K562 (cell line): ENCODE results near the gene CELF4.

Source experiments
- CBFA2T3 ChIP-seq: fragments of 450-650 bp; IDR thresholded peaks from 2 replicates; pipeline ENCODE4 v1.6.1; 2017
- EP300 ChIP-seq: IDR thresholded peaks from 2 replicates; pipeline ENCODE4 v1.6.1; 2012; ENCODE audit warnings: low read length, improper control_type of control experiment
- HMG20A ChIP-seq: fragments of 450-650 bp; formaldehyde crosslinking; conservative IDR thresholded peaks from 2 replicates; pipeline ENCODE4 v1.4.0; 2020; ENCODE audit warnings: mild to moderate bottlenecking, mixed read lengths
- NFYB ChIP-seq: IDR thresholded peaks from 2 replicates; pipeline ENCODE4 v1.6.1; 2011; ENCODE audit warnings: mild to moderate bottlenecking, moderate library complexity; ENCODE audit not compliant: insufficient read length; ENCODE audit errors: extremely low read depth
- POLR2A ChIP-seq: fragments of 450-650 bp; conservative IDR thresholded peaks from 2 replicates; pipeline ENCODE4 v1.6.1; 2016
- POLR2AphosphoS5 ChIP-seq: IDR thresholded peaks from 2 replicates; pipeline ENCODE4 v1.6.1; 2011; ENCODE audit warnings: mild to moderate bottlenecking, low read depth, low read length, moderate library complexity; ENCODE audit not compliant: control insufficient read depth, insufficient read depth
- RBM14 ChIP-seq: fragments of 200-400 bp; formaldehyde crosslinking; IDR thresholded peaks from 2 replicates; pipeline ENCODE4 v1.6.1; 2018; ENCODE audit warnings: low read depth, mild to moderate bottlenecking, low read length, moderate library complexity, borderline replicate concordance; ENCODE audit not compliant: insufficient read depth
- RFX1 ChIP-seq: fragments of 450-650 bp; IDR thresholded peaks from 2 replicates; pipeline ENCODE4 v1.6.1; 2016; ENCODE audit warnings: mild to moderate bottlenecking, moderate library complexity
- SRF ChIP-seq, 2 experiments: fragments of 250-450, 450-650 bp in 1 of 2; sonication (Bioruptor Pico) in 1 of 2; sonication (generic) in 1 of 2; formaldehyde crosslinking; IDR thresholded peaks; 2 replicates each; pipeline versions ENCODE4 v1.5.0 to v1.5.1; 2020 to 2022; ENCODE audit warnings: mild to moderate bottlenecking in 1 of 2, missing genetic modification reagents in 1 of 2
- SRSF1 ChIP-seq: fragments of 200-400 bp; formaldehyde crosslinking; IDR thresholded peaks from 2 replicates; pipeline ENCODE4 v1.6.1; 2017; ENCODE audit warnings: mild to moderate bottlenecking, low read depth, low read length, moderate library complexity
- SRSF9 ChIP-seq: fragments of 200-400 bp; formaldehyde crosslinking; IDR thresholded peaks from 2 replicates; pipeline ENCODE4 v1.6.1; 2017; ENCODE audit warnings: low read depth, low read length, borderline replicate concordance
- TBP ChIP-seq: optimal IDR thresholded peaks from 2 replicates; pipeline ENCODE3; 2011; ENCODE audit warnings: low read depth, low read length, improper control_type of control experiment
- TF ChIP-seq, protein P1 (sequence below), 3 experiments: IDR thresholded peaks in 2 of 3; conservative IDR thresholded peaks in 1 of 3; 2 replicates each; pipeline ENCODE4 v1.5.1; 2011 to 2012; ENCODE audit warnings: low read length in 3 of 3, mild to moderate bottlenecking in 3 of 3, control low read depth in 2 of 3, improper control_type of control experiment in 1 of 3, inconsistent platforms in 1 of 3, low read depth in 1 of 3, mixed read lengths in 1 of 3, moderate library complexity in 1 of 3; ENCODE audit not compliant: insufficient read depth in 2 of 3
- TF ChIP-seq, protein P2 (sequence below): sonication (generic); formaldehyde crosslinking; IDR thresholded peaks from 2 replicates; pipeline ENCODE4 v1.8.0; 2022; ENCODE audit warnings: missing genetic modification reagents, mild to moderate bottlenecking, borderline replicate concordance

DNA sequence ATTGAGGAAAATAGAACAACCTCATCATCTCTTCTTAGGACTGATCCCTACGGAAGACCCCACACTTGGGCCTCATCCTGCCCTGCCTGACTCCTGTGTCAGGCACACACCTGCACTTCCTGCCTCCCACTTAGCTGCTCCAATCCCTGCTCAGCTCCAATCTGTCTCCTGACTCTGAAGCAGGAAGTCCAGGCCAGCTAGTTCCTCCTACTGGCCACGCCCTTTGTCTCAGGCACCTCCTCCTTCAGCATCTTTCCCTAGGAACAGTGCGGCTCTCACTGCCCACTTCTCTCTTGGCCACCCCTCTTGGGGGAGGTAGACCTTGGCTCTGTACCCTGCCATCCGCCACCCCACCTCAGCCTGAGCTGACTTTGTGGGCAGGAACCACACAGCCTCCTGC, 135.8 kb downstream of the CELF4 start:
- TF ChIP-seq, protein P1, sequence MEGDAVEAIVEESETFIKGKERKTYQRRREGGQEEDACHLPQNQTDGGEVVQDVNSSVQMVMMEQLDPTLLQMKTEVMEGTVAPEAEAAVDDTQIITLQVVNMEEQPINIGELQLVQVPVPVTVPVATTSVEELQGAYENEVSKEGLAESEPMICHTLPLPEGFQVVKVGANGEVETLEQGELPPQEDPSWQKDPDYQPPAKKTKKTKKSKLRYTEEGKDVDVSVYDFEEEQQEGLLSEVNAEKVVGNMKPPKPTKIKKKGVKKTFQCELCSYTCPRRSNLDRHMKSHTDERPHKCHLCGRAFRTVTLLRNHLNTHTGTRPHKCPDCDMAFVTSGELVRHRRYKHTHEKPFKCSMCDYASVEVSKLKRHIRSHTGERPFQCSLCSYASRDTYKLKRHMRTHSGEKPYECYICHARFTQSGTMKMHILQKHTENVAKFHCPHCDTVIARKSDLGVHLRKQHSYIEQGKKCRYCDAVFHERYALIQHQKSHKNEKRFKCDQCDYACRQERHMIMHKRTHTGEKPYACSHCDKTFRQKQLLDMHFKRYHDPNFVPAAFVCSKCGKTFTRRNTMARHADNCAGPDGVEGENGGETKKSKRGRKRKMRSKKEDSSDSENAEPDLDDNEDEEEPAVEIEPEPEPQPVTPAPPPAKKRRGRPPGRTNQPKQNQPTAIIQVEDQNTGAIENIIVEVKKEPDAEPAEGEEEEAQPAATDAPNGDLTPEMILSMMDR (IDR thresholded peaks at IDR 0.05 in 2 of 3, conservative IDR thresholded peaks at IDR 0.05 in 1 of 3; ENCODE audit: insufficient read depth in 2 of 3, low read depth in 1 of 3, low read length in 3 of 3), result no peak
- TF ChIP-seq TBP, result no peak
- no peak for TF ChIP-seq RFX1
- no peak for TF ChIP-seq RBM14
- TF ChIP-seq, protein P2, sequence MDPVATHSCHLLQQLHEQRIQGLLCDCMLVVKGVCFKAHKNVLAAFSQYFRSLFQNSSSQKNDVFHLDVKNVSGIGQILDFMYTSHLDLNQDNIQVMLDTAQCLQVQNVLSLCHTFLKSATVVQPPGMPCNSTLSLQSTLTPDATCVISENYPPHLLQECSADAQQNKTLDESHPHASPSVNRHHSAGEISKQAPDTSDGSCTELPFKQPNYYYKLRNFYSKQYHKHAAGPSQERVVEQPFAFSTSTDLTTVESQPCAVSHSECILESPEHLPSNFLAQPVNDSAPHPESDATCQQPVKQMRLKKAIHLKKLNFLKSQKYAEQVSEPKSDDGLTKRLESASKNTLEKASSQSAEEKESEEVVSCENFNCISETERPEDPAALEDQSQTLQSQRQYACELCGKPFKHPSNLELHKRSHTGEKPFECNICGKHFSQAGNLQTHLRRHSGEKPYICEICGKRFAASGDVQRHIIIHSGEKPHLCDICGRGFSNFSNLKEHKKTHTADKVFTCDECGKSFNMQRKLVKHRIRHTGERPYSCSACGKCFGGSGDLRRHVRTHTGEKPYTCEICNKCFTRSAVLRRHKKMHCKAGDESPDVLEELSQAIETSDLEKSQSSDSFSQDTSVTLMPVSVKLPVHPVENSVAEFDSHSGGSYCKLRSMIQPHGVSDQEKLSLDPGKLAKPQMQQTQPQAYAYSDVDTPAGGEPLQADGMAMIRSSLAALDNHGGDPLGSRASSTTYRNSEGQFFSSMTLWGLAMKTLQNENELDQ (CRISPR knock-in tag), result no peak
- no peak for TF ChIP-seq EP300
- TF ChIP-seq CBFA2T3, result no peak
- TF ChIP-seq POLR2AphosphoS5, result no peak
- no peak for TF ChIP-seq SRSF1
- no peak for TF ChIP-seq POLR2A
- TF ChIP-seq SRF (CRISPR knock-in tag; IDR thresholded peaks at IDR 0.05), result no peak
- TF ChIP-seq SRSF9, result no peak
- TF ChIP-seq NFYB, result no peak
- no peak for TF ChIP-seq HMG20A (CRISPR knock-in tag)
